Activated naive CD4-positive, alpha-beta T cell treated with anti-CD3 and anti-CD28 coated beads, Interleukin-2, amount 50 U/mL, for 16 hours (primary cell): Measurements from ENCODE around the gene PTPRK.

ENCODE experiments used
- DNase-seq: peaks from one replicate; pipeline ENCODE4 v3.0.0-alpha.2; 2020

The PTPRK gene

GRCh38 chr6:128239146-128239545, 281.3 kb downstream of the PTPRK start:
- DNase-seq, result no peak

- no peak for DNase-seq
Observed at GRCh38 chr6:128238225-128238624, 282.2 kb downstream of the PTPRK start.

DNA sequence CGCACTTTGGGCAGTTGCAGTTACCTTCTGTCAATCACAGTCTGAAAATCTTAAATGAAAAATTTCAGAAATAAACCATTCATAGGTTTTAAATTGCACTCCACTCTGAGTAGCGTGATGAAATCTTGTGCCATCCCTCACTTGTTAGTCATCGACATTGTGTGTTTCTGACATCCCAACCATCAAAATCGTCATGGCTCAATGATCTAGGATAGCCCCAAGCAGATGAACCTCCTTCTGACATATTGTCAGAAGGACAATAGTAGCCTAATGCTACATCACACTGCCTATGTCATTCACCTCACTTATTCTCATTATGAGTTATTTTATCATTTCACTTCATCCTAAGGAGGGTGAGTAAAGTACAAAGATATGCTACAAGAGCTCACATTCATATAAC, 284.8 kb downstream of the PTPRK start:
- DNase-seq, result no peak

DNA sequence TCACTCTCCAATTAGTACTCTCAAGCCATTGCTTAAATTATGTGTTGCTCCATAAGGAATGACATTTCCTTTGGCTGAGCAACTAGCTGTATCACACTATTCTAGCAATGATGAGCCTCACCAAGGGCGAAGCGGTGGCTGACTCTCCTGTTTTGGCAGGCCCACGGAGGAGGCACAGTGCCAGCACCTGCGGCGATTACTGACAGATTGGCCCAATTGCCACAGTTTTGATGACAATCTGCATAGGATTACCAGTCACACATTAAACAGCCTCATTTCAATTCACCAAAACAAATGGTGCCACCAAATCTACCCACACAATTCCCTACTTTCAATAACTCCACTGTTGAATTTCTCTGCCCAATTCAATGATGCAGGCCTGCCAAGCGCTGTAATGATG, 286.9 kb downstream of the PTPRK start:
- no peak for DNase-seq

DNA sequence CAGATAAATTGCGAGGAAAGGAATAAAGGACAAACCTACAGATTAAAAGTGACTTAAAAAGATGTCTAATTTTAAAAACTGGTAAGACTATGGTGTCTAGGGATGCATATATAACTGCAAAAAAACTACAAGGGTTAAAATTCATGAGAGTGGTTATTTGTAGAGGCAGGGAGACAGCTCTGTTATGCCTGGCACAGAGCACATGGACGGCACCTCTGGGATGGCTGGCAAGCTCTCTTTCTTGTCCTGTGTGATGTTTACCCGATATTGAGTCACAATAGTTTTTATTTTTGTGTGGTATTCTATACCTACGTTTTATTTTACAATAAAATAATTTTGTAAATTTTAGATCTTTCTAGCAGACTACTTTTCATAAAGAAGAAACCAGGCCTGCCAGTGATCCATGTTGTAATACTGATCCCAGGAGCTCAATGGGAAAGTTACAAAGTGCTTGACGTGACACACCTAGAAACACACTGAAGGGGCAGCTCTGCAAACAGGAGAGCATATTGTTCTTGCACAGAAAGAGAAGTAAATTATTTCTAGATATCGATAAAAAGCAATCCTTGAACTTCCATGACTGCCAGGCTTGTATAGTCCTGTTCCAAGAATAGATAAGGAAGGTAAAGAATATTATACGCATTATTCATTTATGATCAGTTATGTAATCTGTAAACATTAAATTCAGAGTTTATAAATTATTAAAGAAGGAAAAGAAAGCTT, 290.0 kb downstream of the PTPRK start:
- DNase-seq, result no peak

- no peak for DNase-seq
Observed at GRCh38 chr6:128225612-128226011, 294.8 kb downstream of the PTPRK start.

- no peak for DNase-seq
Observed at GRCh38 chr6:128216917-128217316, 303.5 kb downstream of the PTPRK start.

GRCh38 chr6:128209771-128210170, 310.6 kb downstream of the PTPRK start:
- DNase-seq, result no peak

GRCh38 chr6:128208851-128209580, 311.4 kb downstream of the PTPRK start:
- DNase-seq, result no peak

DNA sequence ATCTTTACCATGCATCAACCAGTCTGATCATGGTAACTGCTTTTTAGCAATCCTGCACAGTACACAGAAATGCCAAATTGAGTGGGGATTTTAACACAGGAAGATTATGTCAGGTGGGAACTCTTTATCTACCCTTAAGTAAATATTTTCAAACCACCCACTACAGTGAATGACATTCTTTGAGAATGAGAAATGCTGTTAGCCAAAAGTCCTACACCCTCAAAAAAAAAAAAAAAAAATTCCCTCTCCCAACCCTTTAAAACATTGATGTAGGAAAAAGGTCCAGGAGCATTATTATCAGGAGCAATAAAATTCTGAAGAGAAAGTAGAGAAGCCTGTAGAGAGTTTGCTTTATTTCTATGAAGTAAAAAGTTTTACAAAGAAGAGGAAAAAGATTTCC, 312.3 kb downstream of the PTPRK start:
- DNase-seq, result no peak

DNA sequence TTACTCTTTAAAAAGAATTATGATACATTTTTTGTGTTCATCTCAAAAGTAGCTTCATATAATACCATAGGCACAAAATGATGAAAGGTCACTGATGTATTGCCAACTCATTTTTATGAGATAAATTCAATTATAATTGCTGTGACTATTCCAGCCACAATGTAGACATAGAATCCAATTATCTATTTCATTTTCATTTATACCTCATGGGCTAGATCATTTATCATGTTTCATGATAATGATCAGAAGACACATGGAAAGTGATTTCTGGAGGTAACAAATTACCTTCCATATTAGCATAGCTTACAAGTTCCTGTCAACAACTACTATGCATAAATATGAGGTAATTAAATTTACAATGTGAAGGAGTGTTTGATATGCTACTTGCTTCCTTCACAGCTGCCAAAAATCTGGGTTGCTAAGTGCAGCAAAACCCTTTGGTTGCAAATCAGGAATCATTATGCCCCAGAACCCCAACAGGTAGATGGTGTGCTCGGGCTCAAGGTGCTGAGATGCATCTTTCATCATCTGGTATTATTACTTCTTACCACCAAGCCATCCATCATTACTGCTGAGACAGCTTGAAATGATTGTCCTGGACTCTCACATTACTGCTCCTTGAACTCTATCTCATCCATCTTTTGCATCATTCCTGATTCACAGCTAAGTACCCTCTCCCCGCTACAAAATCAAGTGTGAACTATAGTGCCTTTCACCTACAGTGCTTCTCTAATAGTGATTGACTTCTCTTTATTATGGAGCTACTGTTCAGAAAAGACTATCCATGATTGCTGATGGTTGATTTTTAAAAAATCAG, 313.6 kb downstream of the PTPRK start:
- DNase-seq, result no peak

- no peak for DNase-seq
Observed at GRCh38 chr6:128204616-128205015, 315.8 kb downstream of the PTPRK start.

DNA sequence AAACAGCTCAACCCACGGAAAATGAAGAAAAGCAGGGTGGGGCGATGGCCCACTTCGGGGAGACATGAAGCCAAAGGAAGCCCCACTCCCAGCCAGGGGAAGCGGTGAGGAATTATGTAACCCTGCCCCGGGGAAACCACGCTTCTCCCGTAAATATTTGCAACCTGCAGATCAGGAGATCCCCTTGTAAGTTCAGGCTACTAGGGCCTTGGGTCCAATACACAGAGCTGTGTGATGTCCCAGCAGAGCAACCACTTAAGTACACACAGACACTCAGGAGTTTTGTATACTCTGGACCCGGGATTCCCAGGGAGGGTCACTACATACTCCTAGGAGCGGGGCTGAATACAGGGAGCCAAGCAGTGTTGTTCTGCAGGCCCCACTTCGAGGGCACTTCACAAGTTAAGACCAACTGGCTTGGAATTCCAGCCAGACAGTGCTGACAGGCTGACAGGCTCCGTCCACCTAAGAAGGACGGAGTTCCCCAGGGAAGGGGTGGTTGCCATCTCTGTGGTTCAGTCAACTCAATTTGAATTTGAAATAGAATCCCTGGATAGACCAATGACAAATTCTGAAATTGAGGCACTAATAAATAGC, 318.1 kb downstream of the PTPRK start:
- no peak for DNase-seq

GRCh38 chr6:128200789-128201188, 319.6 kb downstream of the PTPRK start:
- no peak for DNase-seq

- DNase-seq, result no peak
Observed at GRCh38 chr6:128199461-128199860, 320.9 kb downstream of the PTPRK start.

DNA sequence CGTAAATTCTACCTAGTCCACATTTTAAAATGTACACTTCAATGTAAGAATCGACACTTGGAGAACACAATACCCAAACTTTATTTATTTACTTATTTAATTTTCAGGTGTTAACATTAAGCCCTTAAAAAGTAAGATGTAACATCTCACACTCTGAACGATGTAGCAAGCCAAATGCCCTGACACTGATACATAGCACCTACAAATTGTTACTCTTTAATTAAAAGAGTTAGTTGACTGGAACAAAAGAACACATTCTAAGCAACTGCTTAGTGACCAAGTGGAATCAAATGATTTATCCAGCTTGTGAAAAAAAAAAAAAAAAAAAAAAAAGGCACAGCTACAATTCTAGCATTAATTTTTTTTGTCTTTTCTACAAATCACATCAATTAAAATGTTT, 327.4 kb downstream of the PTPRK start:
- no peak for DNase-seq

- DNase-seq, result no peak
Observed at GRCh38 chr6:128188678-128189077, 331.7 kb downstream of the PTPRK start.

- DNase-seq, result no peak
Observed at GRCh38 chr6:128186729-128187128, 333.7 kb downstream of the PTPRK start.

DNA sequence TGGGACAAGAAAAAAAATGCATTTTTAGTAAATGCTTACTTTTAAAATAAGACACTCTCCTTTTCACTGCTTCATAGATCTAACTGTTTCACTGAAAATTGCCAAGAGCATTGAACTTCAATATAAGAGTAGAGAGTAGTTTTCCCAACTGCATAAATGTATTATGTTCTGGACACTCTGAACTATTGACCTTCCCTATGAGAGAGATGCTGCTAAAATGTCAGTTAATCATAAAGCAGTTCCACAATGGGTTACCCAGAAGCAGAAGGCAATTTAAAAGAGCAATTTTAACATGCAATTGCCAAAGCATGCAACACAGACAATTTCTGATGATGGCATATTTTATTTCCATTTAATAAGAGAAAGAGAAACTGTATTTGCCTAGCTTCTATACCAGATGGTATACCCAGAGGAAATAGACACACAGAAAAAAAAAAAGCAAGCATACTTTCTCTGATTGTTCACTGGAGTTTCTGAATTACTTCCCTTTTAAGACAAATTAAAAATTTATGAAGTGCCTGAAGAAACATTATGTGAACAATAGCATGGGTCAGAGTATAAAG, 340.4 kb downstream of the PTPRK start:
- no peak for DNase-seq

GRCh38 chr6:128174724-128175123, 345.7 kb downstream of the PTPRK start:
- DNase-seq, result no peak

- no peak for DNase-seq
Observed at GRCh38 chr6:128172752-128173682, 347.4 kb downstream of the PTPRK start.

DNA sequence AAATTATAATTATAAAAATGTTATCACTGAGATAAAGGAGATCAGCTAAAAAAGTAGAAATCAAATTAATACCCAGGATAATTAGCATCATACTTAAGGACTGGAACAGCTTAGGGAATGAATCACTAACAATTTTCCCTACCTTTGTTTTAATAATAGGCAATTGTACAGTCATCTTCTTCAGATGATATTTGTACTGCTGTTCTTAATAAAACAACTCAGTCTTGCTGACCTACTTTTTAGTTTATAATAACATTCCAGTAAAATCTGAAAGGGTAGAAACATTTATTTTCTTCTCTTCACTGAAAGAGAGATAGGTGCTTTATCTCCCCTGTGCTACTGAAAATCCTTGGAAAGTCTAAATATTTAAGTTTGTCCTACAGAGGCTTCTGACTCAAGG, 348.3 kb downstream of the PTPRK start:
- DNase-seq, result no peak
